Suprapubic skin (tissue), 4 donors: ENCODE results near the gene ZNF629.

Experiments
- EP300 ChIP-seq: sonication (generic); formaldehyde crosslinking; IDR thresholded peaks from one replicate; pipeline ENCODE4 v1.6.1; 2017; ENCODE audit warnings: antibody characterized with exemption
- POLR2A ChIP-seq, 2 donors: fragments of 450-650 bp; IDR thresholded peaks; one replicate each; pipeline ENCODE4 v1.6.1; 2017; ENCODE audit warnings: antibody characterized with exemption in 2 of 2, mild to moderate bottlenecking in 2 of 2, moderate library complexity in 2 of 2
- POLR2AphosphoS5 ChIP-seq, 3 donors: sonication (generic); formaldehyde crosslinking; IDR thresholded peaks; one replicate each; pipeline ENCODE4 v1.6.1; 2017; ENCODE audit warnings: antibody characterized with exemption in 3 of 3
- TF ChIP-seq, protein P1 (sequence below), 2 donors: fragments of 200-600 bp in 1 of 2; fragments of 450-650 bp in 1 of 2; sonication (generic) in 1 of 2; IDR thresholded peaks; one replicate each; pipeline ENCODE4 v1.5.1; 2016 to 2019; ENCODE audit warnings: antibody characterized with exemption in 2 of 2, mild to moderate bottlenecking in 1 of 2, moderate library complexity in 1 of 2

DNA sequence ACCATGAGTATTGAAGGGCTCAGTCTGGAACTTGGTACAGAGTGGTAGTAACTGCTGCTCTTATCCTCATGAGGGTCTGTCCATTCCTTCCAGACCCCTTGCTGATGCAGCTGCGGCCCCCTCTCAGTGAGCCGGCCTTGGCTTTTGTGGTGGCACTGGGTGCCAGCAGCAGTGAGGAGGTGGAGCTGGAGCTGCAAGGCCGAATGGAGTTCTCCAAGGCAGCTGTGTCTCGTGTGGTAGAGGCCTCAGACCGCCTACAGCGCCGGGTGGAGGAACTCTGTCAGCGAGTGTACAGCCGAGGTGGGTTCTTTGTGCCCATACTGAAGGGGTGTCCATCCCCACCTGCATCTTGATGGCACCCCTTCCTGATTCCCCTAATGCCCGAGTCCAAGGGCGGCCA is 22.9 kb downstream of the ZNF629 start:
- no peak for TF ChIP-seq EP300
- TF ChIP-seq, protein P1, sequence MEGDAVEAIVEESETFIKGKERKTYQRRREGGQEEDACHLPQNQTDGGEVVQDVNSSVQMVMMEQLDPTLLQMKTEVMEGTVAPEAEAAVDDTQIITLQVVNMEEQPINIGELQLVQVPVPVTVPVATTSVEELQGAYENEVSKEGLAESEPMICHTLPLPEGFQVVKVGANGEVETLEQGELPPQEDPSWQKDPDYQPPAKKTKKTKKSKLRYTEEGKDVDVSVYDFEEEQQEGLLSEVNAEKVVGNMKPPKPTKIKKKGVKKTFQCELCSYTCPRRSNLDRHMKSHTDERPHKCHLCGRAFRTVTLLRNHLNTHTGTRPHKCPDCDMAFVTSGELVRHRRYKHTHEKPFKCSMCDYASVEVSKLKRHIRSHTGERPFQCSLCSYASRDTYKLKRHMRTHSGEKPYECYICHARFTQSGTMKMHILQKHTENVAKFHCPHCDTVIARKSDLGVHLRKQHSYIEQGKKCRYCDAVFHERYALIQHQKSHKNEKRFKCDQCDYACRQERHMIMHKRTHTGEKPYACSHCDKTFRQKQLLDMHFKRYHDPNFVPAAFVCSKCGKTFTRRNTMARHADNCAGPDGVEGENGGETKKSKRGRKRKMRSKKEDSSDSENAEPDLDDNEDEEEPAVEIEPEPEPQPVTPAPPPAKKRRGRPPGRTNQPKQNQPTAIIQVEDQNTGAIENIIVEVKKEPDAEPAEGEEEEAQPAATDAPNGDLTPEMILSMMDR (IDR thresholded peaks at IDR 0.05), result no peak
- TF ChIP-seq POLR2A (IDR thresholded peaks at IDR 0.05), result no peak
- no peak for TF ChIP-seq POLR2AphosphoS5 (IDR thresholded peaks at IDR 0.05)
